Measurements from ENCODE around the gene GAL3ST2.
"Not testable (repeated sequence)": the region's sequence is repeated elsewhere in the genome, so short reads cannot be mapped to it uniquely, and the experiment has no call there.

Gene GAL3ST2

GRCh38 chr2:241806217-241806616, 29.6 kb downstream of the GAL3ST2 start:
- in situ Hi-C loops (cut with MboI; ENCODE audit: low sequenced_read_pairs): not testable (repeated sequence)

- in situ Hi-C loops (cut with MboI; ENCODE audit: low sequenced_read_pairs): no loop called here
Observed at GRCh38 chr2:241808051-241808720, 31.6 kb downstream of the GAL3ST2 start.

- in situ Hi-C loops (cut with MboI; ENCODE audit: low sequenced_read_pairs): no loop called here
Observed at GRCh38 chr2:241808721-241809382, 32.2 kb downstream of the GAL3ST2 start, which contains the start of gene NEU4. NEU4 (plus strand) TSS chr2:241809193; CDS start chr2:241814485, 5,292 bp downstream.

- in situ Hi-C loops (cut with MboI; ENCODE audit: low sequenced_read_pairs): no loop called here
Observed at GRCh38 chr2:241809383-241810306, 33.0 kb downstream of the GAL3ST2 start.

GRCh38 chr2:241810307-241811200, 33.9 kb downstream of the GAL3ST2 start:
- in situ Hi-C loops (cut with MboI; ENCODE audit: low sequenced_read_pairs): no loop called here

- in situ Hi-C loops (cut with MboI; ENCODE audit: low sequenced_read_pairs): no loop called here
Observed at GRCh38 chr2:241811201-241811951, 34.8 kb downstream of the GAL3ST2 start.

- in situ Hi-C loops (cut with MboI; ENCODE audit: low sequenced_read_pairs): no loop called here
Observed at GRCh38 chr2:241811952-241812729, 35.5 kb downstream of the GAL3ST2 start.

- in situ Hi-C loops (cut with MboI; ENCODE audit: low sequenced_read_pairs): no loop called here
Observed at GRCh38 chr2:241812730-241813643, 36.4 kb downstream of the GAL3ST2 start.

GRCh38 chr2:241813644-241814392, 37.2 kb downstream of the GAL3ST2 start:
- in situ Hi-C loops (cut with MboI; ENCODE audit: low sequenced_read_pairs): no loop called here

GRCh38 chr2:241814393-241814642, 37.7 kb downstream of the GAL3ST2 start:
- in situ Hi-C loops (cut with MboI; ENCODE audit: low sequenced_read_pairs): no loop called here

GRCh38 chr2:241814643-241815476, 38.2 kb downstream of the GAL3ST2 start:
- in situ Hi-C loops (cut with MboI; ENCODE audit: low sequenced_read_pairs): no loop called here

- in situ Hi-C loops (cut with MboI; ENCODE audit: low sequenced_read_pairs): no loop called here
Observed at GRCh38 chr2:241815477-241816430, 39.1 kb downstream of the GAL3ST2 start.

- in situ Hi-C loops (cut with MboI; ENCODE audit: low sequenced_read_pairs): no loop called here
Observed at GRCh38 chr2:241816431-241817121, 40.0 kb downstream of the GAL3ST2 start.

GRCh38 chr2:241817126-241817820, 40.7 kb downstream of the GAL3ST2 start:
- in situ Hi-C loops (cut with MboI; ENCODE audit: low sequenced_read_pairs): no loop called here
